GM19238 (cell line): ENCODE data around the gene ZNF519.
"Not testable (repeated sequence)": the region's sequence is repeated elsewhere in the genome, so short reads cannot be mapped to it uniquely, and the experiment has no call there.

Experiments
- DNase-seq: peaks from one replicate; pipeline ENCODE4 v3.0.0; 2011; ENCODE audit warnings: low spot score; ENCODE audit not compliant: insufficient read length

The ZNF519 gene

DNA sequence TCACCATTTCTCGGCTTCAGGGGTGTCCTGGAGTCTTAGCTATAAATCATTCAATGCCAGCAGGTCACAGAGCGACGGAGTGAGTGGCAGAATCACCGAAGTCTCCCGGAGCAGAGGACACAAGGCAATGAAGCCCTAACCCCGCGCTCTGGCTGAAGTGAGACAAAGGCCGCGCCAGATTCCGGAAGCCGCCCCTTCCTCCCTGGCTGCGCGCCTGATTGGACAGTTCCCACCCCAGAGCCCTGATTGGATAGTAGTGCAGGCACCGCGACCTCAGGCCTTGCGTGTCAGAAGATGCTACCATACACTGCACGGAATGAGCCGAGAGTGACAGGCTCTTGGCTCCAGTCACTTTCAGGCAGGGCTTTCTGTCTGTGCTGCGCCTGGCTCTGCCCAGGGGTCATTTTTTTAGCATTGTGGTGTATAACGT is at the start of gene ZNF519:
Gene ZNF519 (minus strand): TSS at position 165 of the 430 bp plus-strand sequence. CDS start 158 bp downstream, at position 7.
- peak; percentile 58 for DNase-seq

- DNase-seq: no peak
Measured at GRCh38 chr18:14179306-14179705, 47.1 kb upstream of the ZNF519 start.

DNA sequence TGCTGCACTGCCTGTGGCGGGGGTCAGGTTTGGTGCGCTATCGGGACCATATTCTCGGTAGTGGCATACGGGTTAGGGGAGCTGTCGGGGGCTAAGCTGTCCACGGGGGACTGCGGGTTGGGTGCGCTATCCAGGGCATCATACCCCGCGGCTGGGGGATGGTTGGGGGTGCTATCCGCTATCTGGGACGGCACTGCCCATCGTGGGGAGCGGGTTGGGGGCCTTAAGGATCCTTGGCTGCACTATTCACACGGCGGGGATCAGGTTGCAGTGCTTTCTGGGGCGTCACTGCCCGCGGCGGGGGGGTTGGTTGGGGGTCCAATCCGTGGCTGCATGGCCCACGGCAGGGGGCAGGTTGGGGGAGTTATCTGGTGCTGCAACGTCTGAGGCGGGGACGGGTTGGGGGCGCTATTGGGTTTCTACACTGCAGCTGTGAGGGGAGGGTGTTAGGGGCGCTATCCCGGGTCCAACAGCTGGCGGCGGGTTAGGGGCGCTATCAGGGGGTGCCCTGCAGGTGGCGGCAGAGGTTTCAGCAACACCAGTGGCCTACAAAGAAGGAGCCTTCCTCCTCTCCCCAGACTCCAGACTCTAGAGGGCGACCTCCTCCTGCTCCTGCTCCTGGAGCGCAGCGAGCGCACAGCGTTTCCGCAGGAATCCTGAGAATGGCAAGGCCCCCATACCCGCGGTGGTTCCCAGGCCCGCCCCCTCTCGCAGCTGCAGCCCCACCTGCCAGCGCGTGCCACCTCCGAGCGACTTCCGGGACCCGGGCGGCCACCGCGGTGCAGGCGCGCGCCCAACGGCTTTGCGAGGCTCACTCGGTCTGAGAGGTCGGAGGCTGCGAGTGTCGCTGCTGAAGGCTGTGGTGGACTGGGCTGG is 46.3 kb upstream of the ZNF519 start:
- DNase-seq: peak; percentile 26

- DNase-seq: not testable (repeated sequence)
Measured at GRCh38 chr18:14177540-14178320, 45.5 kb upstream of the ZNF519 start.

DNA sequence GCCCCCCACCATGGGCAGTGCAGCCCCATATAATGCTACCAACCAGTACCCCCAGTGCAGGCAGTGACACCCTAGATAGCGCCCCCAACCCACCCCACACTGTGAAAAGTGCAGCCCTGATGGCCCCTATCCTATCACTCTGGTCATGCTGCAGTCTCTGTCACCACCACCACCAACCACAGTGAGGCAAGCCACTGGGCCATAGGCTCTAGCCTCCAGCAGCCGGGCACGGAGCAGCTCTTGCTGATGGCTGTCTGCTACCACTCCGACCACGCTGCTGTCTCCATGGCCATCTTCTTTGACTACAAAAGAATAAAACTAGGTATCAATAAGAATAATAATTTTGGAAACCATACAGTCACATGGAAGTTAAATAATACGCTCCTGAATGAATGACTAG is 43.2 kb upstream of the ZNF519 start:
- DNase-seq: not testable (repeated sequence)

DNA sequence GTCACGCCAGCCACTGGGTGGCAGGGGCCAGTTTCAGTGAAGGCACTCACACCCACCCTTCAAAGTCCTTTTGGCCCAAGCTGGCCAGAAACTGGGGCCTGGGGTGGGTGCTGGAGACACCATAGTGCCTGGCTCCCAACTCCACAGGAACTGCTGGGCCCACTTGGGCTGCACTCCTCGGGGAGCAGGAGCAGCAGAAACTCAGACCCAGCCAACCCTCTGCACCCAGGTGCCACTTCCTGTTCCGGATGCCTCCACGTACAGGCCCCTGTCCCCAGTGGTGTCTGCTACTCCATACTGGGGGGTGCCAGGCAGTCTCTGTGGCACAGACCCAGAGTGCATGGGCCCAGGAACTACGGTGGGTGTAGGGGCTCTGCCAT is 42.5 kb upstream of the ZNF519 start:
- DNase-seq: no peak

DNA sequence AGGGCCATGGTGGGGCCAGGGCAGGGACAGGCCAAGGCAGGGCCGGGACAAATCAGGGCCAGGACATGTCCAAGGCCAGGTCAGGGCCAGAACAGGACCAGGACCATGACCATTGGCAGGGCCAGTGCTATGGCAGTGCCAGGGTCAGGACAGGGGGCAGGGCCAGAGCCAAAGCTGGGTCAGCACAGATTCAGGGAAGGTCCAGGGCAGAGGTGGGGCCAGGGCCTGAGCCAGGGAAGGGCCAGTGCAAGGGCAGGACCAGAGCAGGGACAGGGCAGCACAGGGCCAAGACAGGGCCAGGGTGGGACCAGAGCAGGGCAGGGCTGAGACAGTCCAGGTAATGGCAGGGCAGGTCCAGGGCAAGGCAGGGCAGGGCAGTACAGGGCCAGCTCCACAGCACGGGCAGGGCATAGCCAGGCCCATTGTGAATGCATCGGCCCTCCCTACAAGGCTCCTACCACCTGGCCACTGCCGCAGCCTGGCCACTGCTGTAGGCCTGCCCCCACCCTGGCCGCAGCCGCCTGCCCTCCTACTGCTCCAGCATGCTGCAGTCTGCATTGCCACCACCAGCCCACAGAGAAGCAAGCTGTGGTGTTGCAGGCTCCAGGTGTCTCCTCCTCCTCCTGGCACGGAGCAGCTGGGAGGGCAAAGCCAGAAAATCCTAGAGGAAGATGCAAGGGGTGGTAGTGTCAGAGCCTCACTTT is 41.9 kb upstream of the ZNF519 start:
- not testable (repeated sequence) for DNase-seq

DNA sequence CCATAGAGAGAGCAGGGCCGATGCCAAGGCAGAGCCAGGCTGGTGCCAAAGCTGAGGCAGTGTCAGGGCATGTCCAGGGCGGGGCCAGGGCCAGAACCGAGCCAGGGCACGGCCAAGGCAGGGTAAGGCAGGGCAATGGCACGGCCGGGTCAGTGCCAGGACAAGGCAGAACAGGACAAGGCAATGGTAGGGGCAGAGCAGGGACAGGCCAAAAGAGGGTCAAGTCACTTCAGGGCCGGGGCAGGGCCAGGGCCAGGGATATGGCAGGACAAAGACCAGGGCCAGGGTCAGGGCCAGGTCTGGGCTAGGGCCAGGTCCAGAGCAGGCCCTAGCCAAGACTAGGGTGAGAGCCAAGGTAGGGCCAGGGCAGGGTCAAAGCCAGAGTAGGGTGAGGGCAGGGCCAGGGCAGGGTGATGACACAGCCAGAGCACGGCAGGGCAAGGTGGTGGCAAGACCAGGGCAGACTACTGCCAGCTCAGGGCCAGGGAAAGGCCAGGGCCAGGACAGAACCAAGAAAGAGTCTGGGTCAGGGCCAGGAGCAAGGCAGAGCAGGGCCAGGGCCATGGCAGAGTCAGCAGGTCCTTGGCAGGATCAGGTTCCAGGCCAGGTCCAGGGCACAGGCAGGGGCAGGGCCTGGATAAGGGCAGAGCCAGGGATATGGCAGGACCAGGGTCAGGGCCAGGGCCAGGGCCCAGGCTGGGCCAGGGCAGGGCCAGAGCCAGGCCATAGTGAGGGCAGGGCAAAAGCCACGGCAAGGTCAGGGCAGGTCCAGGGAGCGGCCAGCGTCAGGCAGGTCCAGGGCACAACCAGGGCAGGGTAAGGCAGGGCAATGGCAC is 41.1 kb upstream of the ZNF519 start:
- not testable (repeated sequence) for DNase-seq

- not testable (repeated sequence) for DNase-seq
Measured at GRCh38 chr18:14172142-14173115, 40.2 kb upstream of the ZNF519 start.

GRCh38 chr18:14171301-14172141 is 39.3 kb upstream of the ZNF519 start:
- not testable (repeated sequence) for DNase-seq

GRCh38 chr18:14170367-14171036 is 38.3 kb upstream of the ZNF519 start:
- DNase-seq: not testable (repeated sequence)

DNA sequence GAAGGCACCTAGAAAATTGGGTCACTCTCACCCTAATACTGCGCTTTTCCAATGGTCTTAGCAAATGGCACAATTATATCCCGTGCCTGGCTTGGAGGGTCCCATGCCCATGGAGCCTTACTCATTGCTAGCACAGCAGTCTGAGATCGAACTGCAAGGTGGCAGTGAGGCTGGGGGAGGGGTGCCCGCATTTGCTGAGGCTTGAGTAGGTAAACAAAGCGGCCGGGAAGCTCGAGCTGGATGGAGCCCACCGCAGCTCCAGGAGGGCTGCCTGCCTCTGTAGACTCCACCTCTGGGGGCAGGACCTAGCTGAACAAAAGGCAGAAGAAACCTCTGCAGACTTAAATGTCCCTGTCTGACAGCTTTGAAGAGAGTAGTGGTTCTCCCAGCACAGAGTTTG is 30.7 kb upstream of the ZNF519 start:
- DNase-seq: not testable (repeated sequence)

DNA sequence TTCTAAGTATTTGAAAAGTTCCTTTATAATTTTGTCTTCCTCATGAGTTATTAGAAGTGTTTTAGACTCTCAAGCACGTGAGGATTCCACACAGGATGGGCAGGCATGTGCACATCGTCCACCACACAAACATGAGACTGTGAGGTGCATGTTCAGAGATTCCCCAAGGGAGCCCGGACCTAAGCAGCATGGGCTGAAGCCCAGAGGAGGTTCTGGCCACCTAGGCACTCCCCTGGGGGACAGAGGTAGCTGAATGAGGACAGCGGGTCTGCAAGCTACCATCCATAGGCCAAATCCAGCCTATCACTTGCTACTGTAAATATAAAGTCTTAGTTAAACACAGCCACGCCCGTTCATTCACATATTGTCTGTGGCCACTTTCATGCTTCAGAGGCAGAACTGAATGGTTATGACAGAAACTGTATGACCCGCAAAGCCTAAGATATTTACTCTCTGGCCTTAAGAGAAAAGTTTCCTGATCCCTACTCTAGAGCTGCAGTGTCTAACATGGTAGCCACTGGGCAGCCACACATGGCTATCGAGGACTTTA is 19.4 kb upstream of the ZNF519 start:
- DNase-seq: not testable (repeated sequence)

- DNase-seq: not testable (repeated sequence)
Measured at GRCh38 chr18:14150766-14151165, 18.5 kb upstream of the ZNF519 start.

DNA sequence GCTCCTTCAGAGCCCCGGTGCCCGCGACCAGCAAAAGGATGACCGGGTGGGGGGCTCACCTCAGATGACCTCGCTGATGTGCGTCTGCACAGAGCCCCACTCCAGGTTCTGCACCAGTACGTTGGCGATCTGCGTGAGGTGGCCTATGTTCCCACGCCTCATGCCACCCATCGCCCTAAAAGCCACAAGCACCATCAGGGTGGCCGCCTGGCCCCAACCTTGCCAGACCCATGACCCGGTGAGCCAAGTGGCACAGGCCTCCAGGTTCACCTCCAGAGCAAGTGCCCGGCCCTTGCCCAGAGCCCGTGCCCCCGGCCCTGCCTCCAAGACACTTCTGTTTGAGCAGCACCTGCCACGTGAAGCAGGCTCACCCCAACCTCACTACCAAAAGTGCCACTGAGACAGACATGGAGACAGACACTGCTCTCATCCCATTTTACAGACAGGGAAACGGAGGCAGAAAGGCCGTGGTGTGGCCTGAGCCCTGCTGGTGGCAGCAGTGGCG is 17.7 kb upstream of the ZNF519 start:
- DNase-seq: not testable (repeated sequence)

DNA sequence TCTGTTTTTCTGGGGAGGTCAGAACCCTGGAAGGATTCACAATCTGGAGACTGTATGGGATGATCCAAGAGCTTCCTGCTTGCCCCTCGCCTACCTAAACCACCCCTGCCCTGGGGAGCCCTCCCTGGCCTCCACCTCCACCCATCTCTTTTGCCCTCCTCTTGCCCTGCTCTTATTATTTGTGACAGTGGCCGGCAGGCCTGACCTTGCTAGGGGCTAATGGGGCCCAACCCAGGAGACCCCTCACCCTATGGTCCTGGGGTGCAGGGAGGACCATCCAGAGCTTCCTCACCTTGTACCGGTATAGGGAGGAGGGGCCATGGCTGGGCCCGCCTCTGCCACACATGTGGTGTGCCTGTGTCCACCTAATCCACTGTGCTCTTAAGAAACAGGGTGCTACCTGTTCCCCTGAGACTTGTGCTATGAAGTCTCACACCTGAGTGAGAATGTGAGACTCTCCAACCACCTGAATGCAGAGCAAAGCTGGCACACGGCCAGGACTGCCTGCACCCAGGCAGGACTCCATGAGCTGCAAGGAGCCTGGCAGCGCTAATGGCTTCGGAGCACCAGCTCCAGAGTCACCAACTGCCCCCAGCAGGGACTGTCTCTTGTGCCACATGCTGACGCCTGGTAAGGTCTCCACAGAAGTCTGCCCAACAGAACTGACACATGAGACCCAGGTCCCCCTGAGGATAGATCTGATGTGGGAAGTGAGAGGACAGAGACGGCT is 17.1 kb upstream of the ZNF519 start:
- DNase-seq: not testable (repeated sequence)
